ENCODE data around the gene IGDCC3.

IGDCC3 gene

GRCh38 chr15:65292938-65293518 is 84.8 kb downstream of the IGDCC3 start:
- no peak for DNase-seq (ENCODE audit: low read depth, low spot score)

GRCh38 chr15:65290228-65290627 is 87.6 kb downstream of the IGDCC3 start:
- no peak for DNase-seq (ENCODE audit: low read depth, low spot score)

GRCh38 chr15:65289261-65289854 is 88.4 kb downstream of the IGDCC3 start:
- DNase-seq (ENCODE audit: low read depth, low spot score), result no peak

- no peak for DNase-seq (ENCODE audit: low read depth, low spot score)
Measured at GRCh38 chr15:65287520-65287855, 90.3 kb downstream of the IGDCC3 start.

GRCh38 chr15:65286704-65287519 is 90.9 kb downstream of the IGDCC3 start, which contains the start of gene PARP16:
Gene PARP16, minus strand, starts transcription at chr15:65286883. Its CDS starts 457 bp downstream, at chr15:65286426.
- no peak for DNase-seq (ENCODE audit: low read depth, low spot score)

- DNase-seq (ENCODE audit: low read depth, low spot score), result no peak
Measured at GRCh38 chr15:65286069-65286703, 91.6 kb downstream of the IGDCC3 start.

- DNase-seq (ENCODE audit: low read depth, low spot score), result no peak
Measured at GRCh38 chr15:65285291-65286068, 92.3 kb downstream of the IGDCC3 start.

GRCh38 chr15:65278480-65278879 is 99.3 kb downstream of the IGDCC3 start:
- no peak for DNase-seq (ENCODE audit: low read depth, low spot score)

Measured in iPS DF 19.7 (cell line).